Caco-2 (cell line): ENCODE measurements around the gene ZSCAN2. TPM values are rescaled to one million over a fixed set of nuclear protein-coding genes. Genes with fewer than 3 reads are reported as not detected.

Source experiments
- BruUV-seq: library from RNA; stranded (reverse); fragments of 400-500 nt; replicated peaks from 2 replicates; lab custom pipeline; 2021; lab: Mats Ljungman, UMichigan
- CTCF ChIA-PET: fragments of 300-600 bp; sonication (Branson Sonifier 250); formaldehyde crosslinking; loops from one replicate; lab custom pipeline; 2022; ENCODE audit warnings: antibody characterized with exemption; lab: Charles Lee
- POLR2A ChIA-PET: fragments of 300-600 bp; sonication (Branson Sonifier 250); formaldehyde crosslinking; loops from one replicate; lab custom pipeline; 2022; ENCODE audit warnings: antibody characterized with exemption; lab: Charles Lee
- DNase-seq, 2 experiments: peaks; one replicate each; pipeline versions ENCODE4 v3.0.0 to v3.0.0-alpha.2; 2020 to 2022
- H3K27me3 ChIP-seq: replicated peaks from 2 replicates; pipeline ENCODE4 v1.6.0; 2011; ENCODE audit warnings: low read length; ENCODE audit not compliant: control insufficient read depth, insufficient read depth
- H3K36me3 ChIP-seq: 2 replicates; pipeline ENCODE4 v1.5.1; 2011; ENCODE audit warnings: low read length; ENCODE audit not compliant: control insufficient read depth, insufficient read depth
- H3K4me1 ChIP-seq: fragments of 250-450 bp; sonication (Bioruptor Pico); 2 replicates; pipeline ENCODE4 v1.5.1; 2020; ENCODE audit warnings: mild to moderate bottlenecking
- H3K4me3 ChIP-seq: 2 replicates; pipeline ENCODE4 v1.5.1; 2011; ENCODE audit warnings: low read depth, mild to moderate bottlenecking, control low read depth, low read length
- H3K9me3 ChIP-seq: fragments of 250-450 bp; sonication (Bioruptor Pico); 2 replicates; pipeline ENCODE4 v1.5.1; 2020; ENCODE audit warnings: mild to moderate bottlenecking, moderate library complexity
- H3K27ac Mint-ChIP-seq: one replicate; pipeline ENCODE4 v1.8.0; 2022; ENCODE audit warnings: mixed read lengths; ENCODE audit not compliant: unreplicated experiment
- H3K27me3 Mint-ChIP-seq: one replicate; pipeline ENCODE4 v1.8.0; 2022; ENCODE audit warnings: mixed read lengths; ENCODE audit not compliant: insufficient read depth, unreplicated experiment
- H3K36me3 Mint-ChIP-seq: one replicate; pipeline ENCODE4 v1.8.0; 2022; ENCODE audit warnings: mild to moderate bottlenecking, mixed read lengths; ENCODE audit not compliant: insufficient read depth, unreplicated experiment
- H3K4me1 Mint-ChIP-seq: one replicate; pipeline ENCODE4 v1.8.0; 2022; ENCODE audit warnings: low read depth, mixed read lengths; ENCODE audit not compliant: unreplicated experiment
- H3K4me3 Mint-ChIP-seq: one replicate; pipeline ENCODE4 v1.8.0; 2022; ENCODE audit warnings: mild to moderate bottlenecking, moderate library complexity, mixed read lengths; ENCODE audit not compliant: unreplicated experiment
- H3K9me3 Mint-ChIP-seq: one replicate; pipeline ENCODE4 v1.8.0; 2022; ENCODE audit warnings: mixed read lengths; ENCODE audit not compliant: unreplicated experiment
- CTCF ChIP-seq, 2 experiments: fragments of 200-600 bp in 1 of 2; IDR thresholded peaks; 1 replicate in 1 of 2; 2 replicates in 1 of 2; pipeline versions ENCODE4 v1.5.1 to v1.8.0; 2011 to 2022; ENCODE audit warnings: antibody characterized with exemption in 1 of 2, control low read depth in 1 of 2, inconsistent platforms in 1 of 2, low read depth in 1 of 2, low read length in 1 of 2, mild to moderate bottlenecking in 1 of 2, moderate library complexity in 1 of 2; ENCODE audit not compliant: insufficient read depth in 1 of 2, severe bottlenecking in 1 of 2, unreplicated experiment in 1 of 2
- intact Hi-C: fragments of 100-400 bp; cut with micrococcal nuclease; formaldehyde crosslinking; loops from one replicate; pipeline ENCODE4 v1.10.0; 2022; ENCODE audit not compliant: unreplicated experiment
- total RNA-seq: library from RNA; stranded (reverse); gene quantifications from 2 replicates; pipeline ENCODE4 v1.2.3, GENCODE V29; 2022

ZSCAN2 gene
- total RNA-seq, 1 experiment from 2014 or later: 12.9 TPM

- Histone ChIP-seq H3K4me1 (no peaks in the 10 kb centered on the region), H3K4me3 (no peak overlapping the region), H3K36me3 (peaks cover 1% of the 10 kb centered on the region), H3K9me3 (no peaks in the 10 kb centered on the region), H3K27me3 (no peaks in the 10 kb centered on the region)
- TF ChIP-seq CTCF (IDR thresholded peaks at IDR 0.05; ENCODE audit: insufficient read depth in 1 of 2, low read depth in 1 of 2, low read length in 1 of 2, severe bottlenecking in 1 of 2, unreplicated experiment in 1 of 2): no peak
- H3K36me3 Mint-ChIP-seq: peaks cover 63% of the 10 kb centered on the region
- H3K4me1 Mint-ChIP-seq: no peaks in the 10 kb centered on the region
- DNase-seq: no peak
- CTCF ChIA-PET: interaction anchor here (1.0 kb wide), 1 partner anchor 11 kb away, joined by 3 read pairs; no protein-coding TSS in a partner anchor
- no peak overlapping the region for H3K27ac Mint-ChIP-seq
- no peaks in the 10 kb centered on the region for H3K9me3 Mint-ChIP-seq
- H3K27me3 Mint-ChIP-seq: no peaks in the 10 kb centered on the region
- POLR2A ChIA-PET: no interaction called here
- intact Hi-C loops: no loop called here
- no TSS peak for BruUV-seq
- no peak overlapping the region for H3K4me3 Mint-ChIP-seq
Measured at GRCh38 chr15:84643838-84644237, 43.0 kb downstream of the ZSCAN2 start.

DNA sequence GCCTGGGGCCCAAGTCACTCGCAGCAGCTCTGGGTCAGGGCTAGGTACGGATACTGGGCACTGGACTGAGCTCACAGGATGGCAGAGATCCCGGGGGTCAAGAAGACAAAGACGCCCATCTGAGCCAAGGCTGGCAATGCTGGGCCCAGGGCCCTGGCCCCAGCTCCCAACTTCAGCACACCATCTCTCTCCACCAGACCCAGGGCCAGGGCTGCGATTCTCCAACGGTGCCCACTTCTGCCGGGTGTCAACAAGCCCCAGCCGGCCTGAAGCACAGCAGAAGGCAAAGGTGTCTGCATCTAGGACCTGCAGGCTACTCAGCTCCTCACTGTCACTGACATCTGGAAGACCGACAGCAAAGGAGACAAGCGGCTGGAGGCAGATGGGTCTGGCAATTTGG is 44.7 kb downstream of the ZSCAN2 start:
- no peak overlapping the region for H3K4me3 ChIP-seq
- intact Hi-C loops: no loop called here
- Mint-ChIP-seq H3K4me1 (no peaks in the 10 kb centered on the region), H3K36me3 (peaks cover 61% of the 10 kb centered on the region), H3K27me3 (no peaks in the 10 kb centered on the region), H3K9me3 (no peaks in the 10 kb centered on the region), H3K4me3 (no peak overlapping the region), H3K27ac (no peak overlapping the region)
- no peaks in the 10 kb centered on the region for H3K4me1 ChIP-seq
- POLR2A ChIA-PET: interaction anchor here (0.6 kb wide), 1 partner anchor 1361 kb away, joined by 3 read pairs; no protein-coding TSS in a partner anchor
- CTCF ChIA-PET: interaction anchor here (0.6 kb wide), 1 partner anchor 74 kb away, joined by 4 read pairs; no protein-coding TSS in a partner anchor
- peaks cover 1% of the 10 kb centered on the region for H3K36me3 ChIP-seq
- no peak for TF ChIP-seq CTCF (IDR thresholded peaks at IDR 0.05; ENCODE audit: insufficient read depth in 1 of 2, low read depth in 1 of 2, low read length in 1 of 2, severe bottlenecking in 1 of 2, unreplicated experiment in 1 of 2)
- no TSS peak for BruUV-seq
- H3K27me3 ChIP-seq: no peaks in the 10 kb centered on the region
- no peaks in the 10 kb centered on the region for H3K9me3 ChIP-seq
- no peak for DNase-seq

GRCh38 chr15:84645997-84646396 is 45.2 kb downstream of the ZSCAN2 start:
- BruUV-seq: no TSS peak
- Histone ChIP-seq H3K4me3 (no peak overlapping the region), H3K36me3 (peaks cover 1% of the 10 kb centered on the region), H3K27me3 (no peaks in the 10 kb centered on the region), H3K9me3 (no peaks in the 10 kb centered on the region), H3K4me1 (no peaks in the 10 kb centered on the region)
- Mint-ChIP-seq H3K27me3 (no peaks in the 10 kb centered on the region), H3K9me3 (no peaks in the 10 kb centered on the region), H3K4me3 (no peak overlapping the region), H3K36me3 (peaks cover 58% of the 10 kb centered on the region), H3K27ac (no peak overlapping the region), H3K4me1 (no peaks in the 10 kb centered on the region)
- POLR2A ChIA-PET: no interaction called here
- CTCF ChIA-PET: interaction anchor here (0.8 kb wide), 1 partner anchor 47 kb away, joined by 3 read pairs; no protein-coding TSS in a partner anchor
- TF ChIP-seq CTCF (IDR thresholded peaks at IDR 0.05; ENCODE audit: insufficient read depth in 1 of 2, low read depth in 1 of 2, low read length in 1 of 2, severe bottlenecking in 1 of 2, unreplicated experiment in 1 of 2): no peak
- intact Hi-C loops: no loop called here
- no peak for DNase-seq
